Subcutaneous adipose tissue (tissue), 4 donors: ENCODE results near the gene CMTM5. TPM values are rescaled to one million over a fixed set of nuclear protein-coding genes. Genes with fewer than 3 reads are reported as not detected.

ENCODE experiments used
- CTCF ChIP-seq: fragments of 450-650 bp; IDR thresholded peaks from one replicate; pipeline ENCODE4 v1.5.1; 2016; ENCODE audit warnings: low read depth, mild to moderate bottlenecking, control low read depth, antibody characterized with exemption, moderate library complexity
- total RNA-seq, 4 donors: library from RNA; depleted of rRNA; stranded (reverse); fragments of >200 nt; gene quantifications; one replicate each; pipeline ENCODE4 v1.1.0, GENCODE V29; 2016

CMTM5 gene
- total RNA-seq, 4 donors from 2014 or later, result not detected

DNA sequence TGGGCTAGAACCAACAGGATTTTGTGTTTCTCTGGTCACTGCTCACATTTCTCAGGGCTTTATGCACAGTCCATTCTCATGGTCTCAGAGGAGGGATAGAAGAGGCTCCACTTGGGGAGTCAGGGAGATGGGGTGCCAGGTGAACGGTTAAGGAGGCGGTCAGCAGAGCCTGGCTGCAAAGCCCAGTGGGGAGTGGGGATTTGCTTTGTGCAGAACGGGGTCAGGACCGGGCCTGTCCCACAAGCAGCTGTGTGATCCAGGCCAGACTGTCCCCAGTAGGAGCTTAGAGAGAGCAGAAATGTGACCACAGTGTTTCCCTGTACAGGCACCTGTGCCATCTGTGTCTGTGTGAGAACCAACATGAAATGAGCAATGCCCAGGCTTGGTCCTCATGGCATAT lies 4.1 kb downstream of the CMTM5 start:
- no peak for TF ChIP-seq CTCF

GRCh38 chr14:23381871-23382270 lies 5.0 kb downstream of the CMTM5 start:
- no peak for TF ChIP-seq CTCF

GRCh38 chr14:23382276-23382675 lies 5.4 kb downstream of the CMTM5 start:
- no peak for TF ChIP-seq CTCF

DNA sequence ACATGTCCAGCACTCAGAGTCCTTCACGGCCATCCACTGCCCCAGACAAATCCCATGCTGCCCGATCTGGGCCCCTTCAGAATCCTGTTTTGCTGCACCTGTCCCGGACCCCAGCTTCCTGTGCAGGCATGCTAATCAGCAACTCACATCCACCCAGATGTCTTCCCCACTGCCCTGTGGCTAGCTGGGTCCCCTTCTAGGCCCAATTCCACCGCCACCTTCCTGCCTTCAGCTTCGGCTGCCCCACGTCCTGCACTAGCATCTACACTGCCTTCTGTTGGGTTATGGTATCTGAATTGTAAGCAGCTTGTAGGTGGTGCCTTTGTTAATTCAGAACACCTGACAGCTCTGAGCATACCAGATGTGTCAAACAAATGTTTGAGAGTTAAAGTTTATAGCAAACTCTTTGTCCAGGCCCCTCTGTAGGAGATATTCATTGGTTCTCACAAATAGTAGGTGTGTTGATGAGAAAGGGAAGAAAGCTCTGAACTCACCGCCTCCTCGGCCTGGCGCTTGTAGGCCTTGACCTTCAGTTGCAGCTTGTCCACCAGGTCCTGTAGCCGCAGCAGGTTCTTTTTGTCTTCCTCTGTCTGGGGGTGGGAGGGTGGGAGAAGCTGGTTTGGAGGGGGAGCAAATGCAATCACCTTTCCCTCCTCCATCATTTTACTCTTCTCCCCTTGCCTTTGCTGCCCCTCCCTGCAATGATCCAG lies 6.0 kb downstream of the CMTM5 start:
- TF ChIP-seq CTCF, result no peak

DNA sequence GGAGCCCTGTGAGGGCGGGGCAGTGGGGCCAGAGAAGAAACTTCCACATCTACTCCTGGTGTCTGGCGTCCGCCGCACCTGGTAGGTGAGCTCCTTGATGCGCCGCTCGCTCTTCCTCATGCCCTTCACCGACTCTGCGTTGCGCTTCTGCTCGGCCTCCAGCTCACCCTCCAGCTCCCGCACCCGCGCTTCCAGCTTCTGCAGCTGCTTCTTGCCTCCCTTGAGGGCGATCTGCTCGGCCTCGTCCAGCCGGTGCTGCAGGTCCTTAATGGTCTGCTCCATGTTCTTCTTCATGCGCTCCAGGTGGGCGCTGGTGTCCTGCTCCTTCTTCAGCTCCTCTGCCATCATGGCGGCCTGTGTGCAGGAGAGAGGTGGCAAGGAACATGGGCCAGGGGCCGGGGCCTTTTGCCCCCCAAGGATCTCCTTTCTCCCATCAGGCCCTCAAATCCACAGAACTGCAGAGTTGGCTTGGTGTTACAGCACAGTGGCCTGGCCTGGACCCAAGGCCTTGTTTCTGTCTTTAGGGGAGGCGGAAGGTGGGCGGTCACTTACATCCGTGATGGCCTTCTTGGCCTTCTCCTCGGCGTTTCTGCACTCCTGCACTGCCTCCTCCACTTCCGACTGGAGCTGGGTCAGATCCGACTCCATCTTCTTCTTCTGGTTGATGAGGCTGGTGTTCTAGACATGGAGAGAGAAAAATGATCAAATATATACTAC lies 7.7 kb downstream of the CMTM5 start:
- TF ChIP-seq CTCF, result no peak

DNA sequence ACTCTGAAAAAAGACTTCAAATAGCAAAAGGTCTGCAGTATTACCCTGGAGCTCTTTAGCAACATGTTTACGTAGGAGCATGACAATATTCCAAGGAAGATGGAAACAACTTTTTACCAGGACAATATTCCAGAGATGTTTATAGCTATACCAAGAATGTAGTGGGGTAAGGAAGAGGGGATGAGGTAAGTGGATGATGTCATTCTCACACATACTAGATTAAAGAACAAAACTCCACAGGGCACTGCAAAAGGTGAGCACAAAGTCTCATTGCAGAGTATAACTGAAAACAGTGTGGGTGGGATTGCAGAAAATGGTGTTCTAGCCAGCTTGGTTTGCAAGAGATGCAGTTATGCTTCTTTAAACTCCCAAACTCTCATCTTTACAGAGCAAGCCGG lies 8.4 kb downstream of the CMTM5 start:
- no peak for TF ChIP-seq CTCF

- TF ChIP-seq CTCF, result no peak
Measured at GRCh38 chr14:23385642-23386265, 8.9 kb downstream of the CMTM5 start.
